Erythroblast (primary cell): Measurements from ENCODE around the gene WDR1.

Source experiments
- GATA1 ChIP-seq: IDR thresholded peaks from 2 replicates; pipeline ENCODE4 v1.6.1; 2011; ENCODE audit warnings: low read depth, mild to moderate bottlenecking, control low read depth, low read length, moderate library complexity
- POLR2A ChIP-seq: IDR thresholded peaks from 2 replicates; pipeline ENCODE4 v1.6.1; 2011; ENCODE audit warnings: mild to moderate bottlenecking, low read length

GRCh38 chr4:10118048-10119004, 1.7 kb upstream of the WDR1 start:
- TF ChIP-seq POLR2A (no peak), GATA1 (no peak)
